GM21529 (cell line): ENCODE data around the gene SUPT5H.

Experiments used
- ATAC-seq: cut with Tn5 transposase; IDR thresholded peaks from one replicate; pipeline ENCODE4 v1.9.1; 2021; ENCODE audit not compliant: unreplicated experiment

Gene SUPT5H

DNA sequence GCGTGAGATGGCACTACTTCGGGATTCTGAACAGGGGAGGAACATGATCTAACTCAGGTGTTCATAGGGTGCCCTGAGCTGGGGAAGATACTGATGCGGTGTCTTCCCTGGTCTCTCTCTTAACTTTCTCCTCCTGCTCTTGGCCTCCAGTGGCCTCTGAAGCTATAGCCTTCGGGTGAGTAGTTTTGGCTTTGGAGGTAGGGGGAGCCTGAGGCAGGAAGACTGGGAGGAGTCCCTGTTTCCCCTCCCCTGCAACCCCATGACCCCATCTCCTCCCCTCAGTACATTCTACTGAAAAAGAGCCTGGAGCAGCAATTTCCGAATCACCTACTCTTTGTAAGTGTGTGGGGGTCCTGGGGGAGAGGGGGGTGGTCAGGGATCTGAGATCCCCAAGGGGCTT is 73.1 kb downstream of the SUPT5H start:
- no peak for ATAC-seq

DNA sequence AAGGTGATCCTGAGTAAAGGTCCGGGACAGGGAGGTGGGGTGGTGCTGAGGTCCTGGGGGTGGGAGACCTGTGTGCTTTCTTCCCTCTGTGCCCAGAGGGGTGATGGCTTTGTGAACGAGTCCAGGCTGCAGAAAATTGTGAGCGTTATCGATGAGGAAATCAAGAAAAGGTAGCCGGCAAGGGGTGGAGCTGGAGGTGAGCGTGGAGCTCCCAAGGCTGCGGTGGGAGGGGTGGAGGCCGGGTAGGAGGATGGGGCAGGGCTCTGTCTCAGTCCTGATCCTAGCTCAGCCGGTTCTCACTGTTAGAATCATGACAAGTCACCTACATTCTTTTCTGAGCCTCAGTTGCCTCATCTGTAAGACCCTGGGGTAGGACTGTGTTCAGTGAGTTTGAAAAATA is 73.6 kb downstream of the SUPT5H start:
- ATAC-seq = no peak

DNA sequence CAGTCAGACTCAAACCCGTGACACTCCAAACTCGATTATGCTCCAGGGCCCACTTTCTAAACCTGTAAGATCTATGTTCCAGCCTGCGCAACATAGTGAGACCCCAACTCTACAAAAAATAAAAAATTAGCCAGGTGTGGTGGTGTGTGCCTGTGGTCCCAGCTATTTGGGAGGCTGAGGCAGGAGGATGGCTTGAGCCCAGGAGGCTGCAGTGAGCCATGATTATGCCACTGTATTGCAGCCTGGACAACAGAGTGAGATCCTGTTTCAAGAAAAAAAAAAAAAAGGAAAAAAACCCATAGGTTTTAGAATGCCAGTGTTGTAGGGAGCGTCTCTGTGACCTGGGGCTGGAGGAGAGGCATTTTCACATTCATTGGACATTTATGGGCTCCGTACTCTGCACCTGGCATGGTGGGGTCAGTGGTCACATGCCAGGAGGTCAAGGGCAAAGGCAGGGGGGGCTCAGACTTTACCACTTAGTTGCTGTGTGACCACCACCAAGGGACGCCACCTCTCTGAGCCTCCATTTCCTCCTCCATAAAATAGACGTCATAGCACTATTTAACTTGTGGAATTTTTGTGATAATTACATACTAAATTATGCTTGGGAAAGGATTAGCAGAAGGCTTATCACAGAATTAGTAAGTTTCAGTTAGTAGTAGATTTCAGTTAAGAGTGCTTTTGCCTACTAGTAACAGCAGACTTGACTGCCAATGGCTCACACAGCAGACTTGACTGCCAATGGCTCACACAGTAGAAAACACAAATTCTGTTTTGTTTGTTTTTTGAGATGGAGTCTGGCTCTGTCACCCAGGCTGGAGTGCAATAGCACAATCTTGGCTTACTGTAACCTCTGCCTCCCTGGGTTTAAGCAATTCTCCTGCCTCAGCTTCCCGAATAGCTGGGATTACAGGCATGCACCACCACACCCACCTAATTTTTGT is 75.4 kb downstream of the SUPT5H start:
- no peak for ATAC-seq

- ATAC-seq = no peak
Observed at GRCh38 chr19:39524495-39524894, 79.1 kb downstream of the SUPT5H start.

- ATAC-seq = no peak
Observed at GRCh38 chr19:39525205-39525604, 79.8 kb downstream of the SUPT5H start.
